Measurements from ENCODE around the gene SELENOI.

- TF ChIP-seq CTCF (conservative IDR thresholded peaks at IDR 0.05; ENCODE audit: low read depth, low read length) (no peak), POLR2A (IDR thresholded peaks at IDR 0.05; ENCODE audit: low read depth, low read length) (no peak), MAZ (IDR thresholded peaks at IDR 0.05; ENCODE audit: borderline replicate concordance, low read depth, low read length) (no peak), RCOR1 (IDR thresholded peaks at IDR 0.05; ENCODE audit: insufficient replicate concordance, low read length) (no peak), ELK1 (IDR thresholded peaks at IDR 0.05; ENCODE audit: borderline replicate concordance, low read depth, low read length) (no peak), CEBPB (IDR thresholded peaks at IDR 0.05; ENCODE audit: low read depth, low read length) (no peak), USF2 (IDR thresholded peaks at IDR 0.05; ENCODE audit: low read depth, low read length) (no peak), RAD21 (IDR thresholded peaks at IDR 0.05; ENCODE audit: low read length) (no peak)
These were observed 77.8 kb downstream of the SELENOI start for GRCh38 chr2:26423750-26424149.
